Spleen (tissue), 11 donors: Measurements from ENCODE around the gene UBR4. TPM values are rescaled to one million over a fixed set of nuclear protein-coding genes. Genes with fewer than 3 reads are reported as not detected.

ENCODE experiments used
- DNase-seq: peaks from one replicate; pipeline ENCODE4 v3.0.0-alpha.2; 2020
- H3K27ac ChIP-seq, 8 donors: fragments of 200-600 bp; sonication (generic) in 7 of 8; 1 replicate in 4 of 8; 2 replicates in 4 of 8; pipeline versions ENCODE4 v1.5.0 to v1.8.0; 2016 to 2021; ENCODE audit warnings: inconsistent platforms in 4 of 8, mild to moderate bottlenecking in 4 of 8, moderate library complexity in 1 of 8
- H3K27me3 ChIP-seq, 7 donors: fragments of 200-600 bp; sonication (generic) in 6 of 7; replicated peaks in 1 of 7; 1 replicate in 4 of 7; 2 replicates in 3 of 7; pipeline versions ENCODE4 v1.5.0 to v1.8.0; 2016 to 2021; ENCODE audit warnings: inconsistent platforms in 3 of 7, mild to moderate bottlenecking in 1 of 7
- H3K36me3 ChIP-seq, 6 donors: fragments of 200-600 bp; sonication (generic) in 5 of 6; 1 replicate in 4 of 6; 2 replicates in 2 of 6; pipeline versions ENCODE4 v1.5.0 to v1.8.0; 2016 to 2021; ENCODE audit warnings: inconsistent platforms in 2 of 6
- H3K4me1 ChIP-seq, 6 donors: fragments of 200-600 bp; sonication (generic) in 5 of 6; 1 replicate in 3 of 6; 2 replicates in 3 of 6; pipeline versions ENCODE4 v1.5.0 to v1.8.0; 2016 to 2021; ENCODE audit warnings: inconsistent platforms in 3 of 6
- H3K4me3 ChIP-seq, 8 donors: fragments of 200-600 bp; sonication (generic) in 7 of 8; 1 replicate in 4 of 8; 2 replicates in 4 of 8; pipeline versions ENCODE4 v1.5.0 to v1.8.0; 2016 to 2021; ENCODE audit warnings: inconsistent platforms in 4 of 8, mild to moderate bottlenecking in 4 of 8, moderate library complexity in 2 of 8
- H3K9me3 ChIP-seq, 8 donors: fragments of 200-600 bp; sonication (generic) in 7 of 8; 1 replicate in 4 of 8; 2 replicates in 4 of 8; pipeline versions ENCODE4 v1.5.0 to v1.8.0; 2016 to 2021; ENCODE audit warnings: inconsistent platforms in 4 of 8
- CTCF ChIP-seq, 11 experiments: fragments of 200-600 bp in 7 of 11; fragments of 450-650 bp in 4 of 11; sonication (generic) in 4 of 11; IDR thresholded peaks in 8 of 11; conservative IDR thresholded peaks in 3 of 11; 1 replicate in 7 of 11; 2 replicates in 4 of 11; pipeline versions ENCODE4 v1.4.0 to v1.8.0; 2016 to 2021; ENCODE audit warnings: antibody characterized with exemption in 11 of 11, inconsistent platforms in 4 of 11, mild to moderate bottlenecking in 1 of 11
- POLR2A ChIP-seq, 3 donors: fragments of 450-650 bp; IDR thresholded peaks; one replicate each; pipeline ENCODE4 v1.5.1; 2017; ENCODE audit warnings: antibody characterized with exemption in 3 of 3, mild to moderate bottlenecking in 1 of 3
- POLR2AphosphoS5 ChIP-seq, 3 donors: sonication (generic); formaldehyde crosslinking; IDR thresholded peaks; one replicate each; pipeline ENCODE4 v1.5.1; 2017; ENCODE audit warnings: antibody characterized with exemption in 3 of 3
- WGBS, 5 donors: extraction: QIAGEN DNeasy Blood & Tissue Kit in 3 of 5; methylation state at CpG; one replicate each; pipeline versions ENCODE4 v1.1.5 to v1.1.7; 2013 to 2018; 5-methylcytosine and 5-hydroxymethylcytosine counted together
- intact Hi-C: fragments of 100-400 bp; cut with DNase I; formaldehyde crosslinking; loops from one replicate; pipeline ENCODE4 v1.15.0; 2023; ENCODE audit warnings: low total_unique reads
- polyA plus RNA-seq, 3 donors: library from polyadenylated mRNA; stranded (reverse); fragments of 200-250 nt; gene quantifications; one replicate each; pipeline ENCODE4 v1.2.1, GENCODE V29; 2013
- total RNA-seq, 7 donors: library from RNA; depleted of rRNA in 3 of 7; stranded (reverse); fragments of >200 nt in 3 of 7; fragmentation: NEBNext Ultra II Directional in 4 of 7; extraction: Animal tissue kit (Norgen Biotek cat#: 25700) in 4 of 7; gene quantifications; one replicate each; pipeline versions ENCODE4 v1.1.0 to v1.2.1, GENCODE V29; 2016 to 2021
- donor health status: healthy with polysubstance abuse.
- donor health status: DM: no; HTN: no; CAD: no; lungs with moderate emphysema.
- donor health status: DM: no; HTN: no; CAD: no.
- donor health status: Bipolar disorder and iron deficiency.
- donor health status: healthy.
- donor health status: DM: no; HTN: no; CAD: no.
- donor health status: DM: yes; HTN: yes; CAD: no.

The UBR4 gene
- total and polyA plus RNA-seq, 10 donors, result 72.5 to 184 (median 149) TPM

GRCh38 chr1:19229229-19229628, 19.2 kb upstream of the UBR4 start:
- Histone ChIP-seq H3K4me3 (no peak overlapping the region), H3K27ac (no peak overlapping the region), H3K4me1 (no peaks in the 10 kb centered on the region), H3K36me3 (peaks cover 0 to 100% (median 97%) of the 10 kb centered on the region in 6 donors), H3K27me3 (no peaks in the 10 kb centered on the region), H3K9me3 (no peaks in the 10 kb centered on the region)
- no peak for DNase-seq
- 70 to 79% (median 74%) methylated on average over 3 of the region's 3 CpGs for WGBS, 5 donors
- intact Hi-C loops, result no loop called here
- TF ChIP-seq POLR2A (IDR thresholded peaks at IDR 0.05) (no peak), POLR2AphosphoS5 (IDR thresholded peaks at IDR 0.05) (no peak), CTCF (IDR thresholded peaks at IDR 0.05 in 8 of 11, conservative IDR thresholded peaks at IDR 0.05 in 3 of 11) (no peak)

GRCh38 chr1:19222979-19223824, 13.1 kb upstream of the UBR4 start:
- no peak overlapping the region for H3K4me3 ChIP-seq
- peaks cover 0 to 35% (median 13%) of the 10 kb centered on the region in 6 donors for H3K4me1 ChIP-seq
- intact Hi-C loops, result no loop called here
- 83 to 96% (median 85%) methylated on average over 15 of the region's 15 CpGs for WGBS, 5 donors
- no peaks in the 10 kb centered on the region for H3K9me3 ChIP-seq
- H3K27me3 ChIP-seq, result no peaks in the 10 kb centered on the region
- DNase-seq, result no peak
- H3K36me3 ChIP-seq, result peaks cover 0 to 100% (median 91%) of the 10 kb centered on the region in 6 donors
- H3K27ac ChIP-seq, result peak overlapping the region in 2 of 8 donors; percentile 6 to 16
- no peak for TF ChIP-seq POLR2AphosphoS5 (IDR thresholded peaks at IDR 0.05)
- no peak for TF ChIP-seq POLR2A (IDR thresholded peaks at IDR 0.05)
- no peak for TF ChIP-seq CTCF (IDR thresholded peaks at IDR 0.05 in 8 of 11, conservative IDR thresholded peaks at IDR 0.05 in 3 of 11)

- Histone ChIP-seq H3K36me3 (peaks cover 0 to 100% (median 93%) of the 10 kb centered on the region in 6 donors), H3K9me3 (no peaks in the 10 kb centered on the region), H3K4me1 (peaks cover 0 to 35% (median 13%) of the 10 kb centered on the region in 6 donors), H3K4me3 (no peak overlapping the region), H3K27me3 (no peaks in the 10 kb centered on the region), H3K27ac (peak overlapping the region in 2 of 8 donors; percentile 6 to 16)
- intact Hi-C loops, result no loop called here
- 96 to 98% (median 97%) methylated on average over 11 of the region's 11 CpGs for WGBS, 5 donors
- no peak for DNase-seq
- no peak for TF ChIP-seq POLR2A (IDR thresholded peaks at IDR 0.05)
- peak in 1 of 3 donors; percentile 12 for TF ChIP-seq POLR2AphosphoS5 (IDR thresholded peaks at IDR 0.05)
These were observed 12.5 kb upstream of the UBR4 start for GRCh38 chr1:19222573-19222972.

- WGBS, 5 donors, result 59 to 77% (median 68%) methylated on average over 7 of the region's 7 CpGs
- Histone ChIP-seq H3K4me3 (no peak overlapping the region), H3K4me1 (peaks cover 0 to 35% (median 13%) of the 10 kb centered on the region in 6 donors), H3K36me3 (peaks cover 0 to 100% (median 88%) of the 10 kb centered on the region in 6 donors), H3K27ac (peak overlapping the region in 5 of 8 donors; percentile 5 to 67 (median 58)), H3K9me3 (no peaks in the 10 kb centered on the region), H3K27me3 (no peaks in the 10 kb centered on the region)
- intact Hi-C loops, result no loop called here
- no peak for DNase-seq
- TF ChIP-seq POLR2A (IDR thresholded peaks at IDR 0.05), result no peak
- TF ChIP-seq CTCF (IDR thresholded peaks at IDR 0.05 in 8 of 11, conservative IDR thresholded peaks at IDR 0.05 in 3 of 11), result no peak
- peak in 2 of 3 donors; percentile 64 to 77 for TF ChIP-seq POLR2AphosphoS5 (IDR thresholded peaks at IDR 0.05)
These were observed 10.9 kb upstream of the UBR4 start for GRCh38 chr1:19220991-19221390.
